LoVo (cell line): Measurements from ENCODE around the gene ARSB.
"Not testable (repeated sequence)": the region's sequence is repeated elsewhere in the genome, so short reads cannot be mapped to it uniquely, and the experiment has no call there.

Experiments used
- DNase-seq: peaks from one replicate; pipeline ENCODE4 v3.0.0-alpha.2; 2016; ENCODE audit warnings: low spot score

ARSB gene

GRCh38 chr5:78779262-78779661 lies 205.8 kb downstream of the ARSB start:
- no peak for DNase-seq

DNA sequence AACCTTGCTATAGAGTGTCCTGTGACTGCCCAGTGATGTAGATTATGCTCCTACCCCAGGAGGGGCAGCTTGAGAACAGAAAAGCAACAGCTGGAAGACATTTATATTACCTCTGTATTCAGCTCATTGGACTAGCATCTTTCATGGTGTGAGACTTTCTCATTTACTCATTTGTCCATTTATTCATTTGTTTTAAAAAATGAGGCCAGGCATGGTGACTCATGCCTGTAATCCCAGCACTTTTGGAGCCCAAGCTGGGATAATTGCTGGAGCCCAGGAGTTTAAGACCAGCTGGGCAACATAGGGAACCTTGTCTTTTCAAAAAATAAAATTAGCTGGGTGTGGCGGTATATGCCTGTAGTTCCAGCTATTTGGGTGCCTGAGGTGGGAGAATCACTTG lies 206.6 kb downstream of the ARSB start:
- DNase-seq: no peak

DNA sequence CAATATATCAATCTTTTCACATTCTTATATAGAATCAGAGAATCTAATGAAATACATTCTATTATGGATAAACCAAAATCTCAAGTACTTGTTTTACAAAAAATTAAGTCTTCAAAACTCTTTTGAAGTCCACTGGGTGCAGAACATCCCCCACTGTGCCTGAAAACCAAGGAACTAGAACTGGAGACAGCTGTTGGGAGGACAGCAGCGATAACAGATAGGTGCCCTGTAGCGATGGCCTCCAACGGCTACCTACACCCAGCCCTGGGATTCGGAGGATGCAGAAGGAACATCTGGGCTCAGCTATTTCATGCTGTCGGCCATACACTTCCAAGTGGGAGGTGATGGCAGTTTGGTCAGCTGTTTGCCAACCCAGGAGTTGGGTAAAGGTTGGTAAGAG lies 207.2 kb downstream of the ARSB start:
- no peak for DNase-seq

- peak; percentile 63 for DNase-seq
Measured at GRCh38 chr5:78776637-78777036, 208.5 kb downstream of the ARSB start.

- DNase-seq: no peak
Measured at GRCh38 chr5:78773655-78774054, 211.5 kb downstream of the ARSB start.

DNA sequence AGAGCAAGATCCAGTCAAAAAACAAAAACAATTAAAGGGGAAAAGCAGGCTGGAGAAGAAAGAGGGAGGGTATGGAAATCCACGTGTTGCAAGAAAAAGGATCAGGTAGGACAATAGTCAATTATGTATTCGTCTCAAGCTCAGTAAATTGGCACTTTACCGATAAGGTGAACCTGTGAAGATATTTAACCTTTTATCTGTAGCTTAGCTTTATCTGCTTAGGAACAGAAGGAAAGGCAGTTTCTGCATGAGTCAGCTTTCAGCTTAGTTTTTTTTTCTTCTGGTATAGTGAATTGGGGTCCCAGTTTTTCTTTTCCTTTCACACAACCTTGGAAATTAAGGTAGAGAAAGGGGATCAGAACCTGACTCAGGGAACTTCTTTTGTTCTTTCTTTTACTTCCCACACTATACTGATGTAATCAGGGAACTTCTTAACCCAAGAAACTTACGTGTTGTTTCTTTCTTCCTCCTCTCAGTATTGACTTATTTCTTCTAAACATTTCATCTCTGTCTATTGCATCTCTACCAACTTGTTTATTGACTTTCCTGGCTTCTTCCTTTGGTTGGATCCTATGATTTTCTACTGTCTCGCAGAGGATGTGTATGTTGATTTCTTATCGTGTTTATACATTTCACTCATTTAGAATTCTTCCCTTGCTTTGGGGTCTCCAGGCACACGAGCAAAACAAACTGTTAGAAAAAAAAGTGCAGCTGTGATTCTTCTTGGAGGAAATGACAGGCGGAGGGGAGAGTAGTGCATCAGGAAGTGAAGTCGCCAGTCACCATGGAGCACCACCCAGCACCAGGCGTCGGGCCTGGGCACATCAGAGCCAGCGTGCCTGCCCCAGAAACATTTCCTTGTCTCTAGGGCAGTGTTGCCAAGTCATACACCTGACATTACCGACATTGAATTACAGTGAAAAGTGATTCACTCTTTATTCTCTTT lies 213.6 kb downstream of the ARSB start:
- DNase-seq: no peak

- no peak for DNase-seq
Measured at GRCh38 chr5:78768781-78769380, 216.2 kb downstream of the ARSB start.

DNA sequence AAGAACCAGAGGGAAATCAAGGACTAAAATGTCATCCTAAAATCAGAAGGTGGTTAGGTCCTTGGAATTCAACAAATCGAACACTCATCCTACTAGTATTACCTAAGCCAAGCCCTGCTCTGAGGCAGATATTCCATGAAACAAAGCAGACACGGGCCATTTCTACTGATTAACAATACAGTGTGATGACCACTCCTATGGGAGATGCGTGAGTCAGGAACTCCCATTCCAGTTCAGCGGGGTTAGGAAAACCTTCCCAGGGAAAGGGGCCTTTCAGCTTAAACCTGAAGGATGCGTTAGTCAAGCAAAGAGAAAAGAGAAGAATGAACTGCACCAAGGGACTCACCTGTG lies 218.7 kb downstream of the ARSB start:
- no peak for DNase-seq

DNA sequence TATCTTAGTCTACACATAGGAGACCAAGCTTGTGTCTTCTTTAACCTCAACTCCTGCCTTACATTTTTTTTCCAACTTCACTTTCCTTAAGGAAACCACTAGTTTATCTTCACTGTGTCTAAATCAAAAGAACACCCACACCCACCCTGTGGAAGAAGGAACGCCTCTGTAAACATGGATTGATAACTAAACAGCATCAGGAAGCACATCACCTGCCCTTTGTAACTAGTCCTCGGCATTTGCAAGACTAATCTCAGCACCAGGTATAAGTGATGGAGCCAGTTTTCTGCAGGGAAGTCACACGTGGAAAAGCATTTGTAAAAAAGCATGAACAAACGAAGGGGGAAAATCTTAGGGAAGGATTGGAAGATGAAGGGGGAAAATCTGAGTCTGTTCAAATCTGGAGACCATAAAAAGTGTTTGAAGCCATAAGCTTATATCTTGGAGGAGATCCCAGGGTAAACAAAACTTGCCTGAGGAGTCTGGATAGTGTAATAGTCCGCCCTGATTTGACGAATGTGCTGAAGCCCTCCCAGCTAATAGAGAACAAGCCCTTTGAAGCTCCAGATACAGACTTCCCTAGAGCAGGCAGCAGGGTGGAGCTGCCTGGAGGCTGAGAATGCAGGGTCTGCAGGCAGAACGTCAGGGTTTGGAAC lies 219.2 kb downstream of the ARSB start:
- DNase-seq: no peak

DNA sequence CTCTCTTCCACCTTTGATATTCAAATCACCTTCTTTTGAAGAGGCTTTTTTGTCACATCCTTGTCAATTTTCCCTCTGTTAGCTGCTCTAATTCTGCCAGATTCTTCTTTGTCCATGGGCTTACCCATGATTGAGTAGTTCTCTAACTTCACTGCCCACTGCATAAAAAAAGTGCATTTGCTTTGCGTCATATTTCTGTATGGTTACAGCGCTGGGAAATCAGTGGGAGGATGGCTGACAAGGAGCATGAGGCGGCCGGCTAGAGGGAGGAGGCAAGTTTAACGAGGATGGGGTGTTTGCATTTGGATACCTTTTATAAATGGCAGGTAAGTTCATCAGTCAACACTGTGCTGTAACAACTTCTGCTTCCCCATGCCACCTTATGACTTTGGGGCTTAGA lies 220.0 kb downstream of the ARSB start:
- no peak for DNase-seq

GRCh38 chr5:78763659-78764189 lies 221.4 kb downstream of the ARSB start:
- DNase-seq: no peak

DNA sequence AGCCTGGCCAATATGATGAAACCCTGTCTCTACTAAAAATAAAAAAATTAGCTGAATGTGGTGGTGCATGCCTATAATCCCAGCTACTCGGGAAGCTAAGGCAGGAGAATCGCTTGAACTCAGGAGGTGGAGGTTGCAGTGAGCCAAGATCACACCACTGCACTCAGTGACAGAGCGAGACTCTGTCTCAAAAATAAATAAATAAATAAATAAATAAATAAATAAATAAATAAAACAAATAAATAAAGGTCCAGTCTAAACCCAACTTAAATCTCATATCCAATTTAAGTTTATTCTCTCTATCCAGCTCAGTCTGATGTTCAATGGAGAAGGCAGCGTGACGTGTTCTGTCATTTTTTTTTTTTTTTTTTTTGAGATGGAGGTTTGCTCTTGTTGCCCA lies 222.4 kb downstream of the ARSB start:
- DNase-seq: not testable (repeated sequence)

DNA sequence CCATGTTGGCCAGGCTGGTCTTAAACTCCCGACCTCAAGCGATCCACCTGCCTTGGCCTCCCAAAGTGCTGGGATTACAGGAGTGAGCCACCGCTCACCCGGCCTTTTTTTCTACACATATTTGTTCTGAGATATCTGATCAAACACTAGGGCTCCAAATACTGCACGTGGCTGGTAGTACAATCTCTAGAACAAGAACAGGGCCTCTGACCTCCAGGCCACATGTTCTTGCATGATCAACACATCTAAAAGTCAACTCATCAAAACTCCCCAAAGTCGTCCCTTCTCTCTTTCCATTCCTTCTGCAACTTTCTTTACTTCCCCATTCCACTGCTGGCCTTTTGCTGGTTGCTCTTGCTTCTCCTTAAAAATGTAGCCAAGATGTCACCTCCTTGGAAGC lies 223.3 kb downstream of the ARSB start:
- DNase-seq: no peak

- DNase-seq: no peak
Measured at GRCh38 chr5:78760770-78761169, 224.3 kb downstream of the ARSB start.

DNA sequence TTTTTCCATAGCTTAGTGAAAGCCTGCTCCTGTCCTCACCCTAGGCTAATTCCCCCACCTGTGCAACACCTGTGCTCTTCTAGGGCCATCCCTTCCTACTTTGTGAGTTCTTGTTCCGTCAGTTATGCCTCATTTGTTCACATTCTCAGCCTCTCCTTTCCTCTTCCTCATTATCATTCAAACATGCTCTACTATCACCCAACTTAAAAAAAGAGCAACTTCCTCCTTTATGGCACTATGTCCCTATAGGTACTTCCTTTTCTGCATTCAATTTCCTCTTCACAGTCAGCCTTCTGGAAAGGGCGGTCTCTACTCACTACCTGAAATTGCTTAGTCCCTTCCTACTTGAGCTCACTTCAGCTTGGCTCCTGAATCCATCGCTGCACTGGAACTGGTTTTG lies 224.7 kb downstream of the ARSB start:
- DNase-seq: no peak

DNA sequence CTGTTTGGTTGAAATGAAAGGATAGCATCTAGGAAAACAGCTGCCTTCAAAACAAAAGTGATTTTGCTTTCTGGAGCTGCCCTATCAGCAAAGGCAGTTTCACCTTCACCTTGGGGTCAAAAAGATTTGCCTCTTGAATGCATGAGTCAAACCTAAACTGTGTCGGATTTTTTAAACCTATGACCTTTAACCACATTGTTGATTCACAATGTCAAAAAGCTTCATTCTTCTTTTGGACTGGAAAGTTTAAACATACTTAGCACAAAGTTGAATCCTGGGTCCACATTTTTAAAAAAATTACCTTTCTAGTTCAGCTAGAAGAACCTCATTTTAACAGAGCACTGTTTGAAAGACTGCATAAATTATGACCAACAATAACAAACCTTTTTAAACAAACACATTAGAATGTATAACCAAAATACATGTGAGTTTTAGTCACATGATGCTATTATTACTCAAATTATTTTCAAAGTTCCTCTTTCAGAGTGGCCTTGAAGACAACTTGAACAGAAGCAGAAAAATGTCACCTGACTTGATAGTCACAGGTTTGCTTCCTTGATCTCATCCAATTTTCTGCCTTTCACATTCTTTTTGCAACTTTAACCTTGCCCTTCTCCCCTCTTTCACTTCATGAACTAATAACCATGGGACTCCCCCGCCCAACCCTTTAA lies 226.8 kb downstream of the ARSB start:
- no peak for DNase-seq

GRCh38 chr5:78757269-78758053 lies 227.6 kb downstream of the ARSB start:
- no peak for DNase-seq

DNA sequence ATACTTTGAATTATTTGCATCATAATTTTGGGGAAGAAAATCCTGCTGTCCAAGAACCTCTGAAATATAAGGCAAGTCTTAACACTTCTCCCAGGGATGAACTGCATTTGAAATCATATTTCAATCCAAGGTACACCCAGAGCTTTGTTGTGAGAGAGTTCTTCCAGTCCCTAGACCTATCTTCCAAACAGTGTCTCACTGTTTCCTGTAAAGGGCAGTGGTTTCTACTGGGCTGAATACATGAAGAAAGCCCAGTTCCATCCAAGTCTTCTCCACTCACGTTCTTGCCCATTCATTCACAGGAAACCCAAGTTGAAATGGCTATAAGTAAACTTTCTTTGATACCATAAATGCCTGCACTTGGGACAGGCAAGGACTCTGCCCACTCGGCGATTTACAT lies 228.3 kb downstream of the ARSB start:
- DNase-seq: no peak

DNA sequence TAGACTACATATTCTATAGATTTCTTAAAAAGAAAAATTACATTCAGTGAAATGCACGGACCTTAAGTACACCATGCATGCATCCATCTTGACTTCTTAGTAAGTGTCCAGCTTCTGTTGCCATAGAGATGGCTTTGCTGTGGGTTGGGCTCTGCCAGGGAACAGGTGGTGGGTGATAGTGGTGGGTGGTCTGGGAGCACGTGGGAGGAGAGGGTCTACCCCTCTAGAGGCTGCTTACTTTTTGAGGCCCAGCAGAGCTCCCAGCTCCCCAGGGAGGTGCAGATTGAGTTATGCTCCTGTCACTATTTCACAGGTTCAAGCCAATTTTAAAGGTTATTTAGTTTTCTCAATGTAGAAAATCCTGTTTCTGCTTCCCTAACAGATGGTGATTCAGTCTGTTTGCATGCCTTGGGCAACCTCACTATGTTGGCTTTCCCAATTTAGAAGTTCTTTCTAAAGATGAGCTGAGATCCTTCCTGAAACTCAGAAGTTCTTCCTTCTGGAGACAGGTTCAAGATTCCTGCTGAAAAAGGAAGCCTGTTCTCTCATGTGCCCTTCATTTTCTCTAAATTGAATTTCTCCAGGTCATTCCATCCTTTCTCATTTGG lies 229.2 kb downstream of the ARSB start:
- DNase-seq: no peak

DNA sequence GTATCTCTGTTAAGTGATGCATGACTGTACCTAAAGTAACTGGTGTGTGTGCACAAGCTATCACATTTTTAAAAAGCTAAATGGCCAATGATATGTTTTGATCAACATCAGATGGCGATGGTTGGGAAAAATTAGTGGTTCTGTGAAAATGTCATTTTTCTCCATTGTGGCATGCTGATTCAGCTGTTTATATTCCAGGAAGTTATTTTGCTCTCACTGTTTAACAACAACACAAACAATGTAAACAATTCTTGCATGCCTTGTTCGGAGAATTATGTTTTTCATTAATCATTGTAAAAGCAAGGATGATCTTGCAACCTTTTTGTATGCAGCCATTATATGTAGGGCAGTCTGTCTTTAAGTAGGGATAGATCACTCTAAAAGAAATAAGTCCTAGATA lies 230.5 kb downstream of the ARSB start:
- DNase-seq: no peak

GRCh38 chr5:78753093-78753531 lies 232.0 kb downstream of the ARSB start:
- DNase-seq: no peak
